ENCODE results near the gene ST6GAL1.
"Not testable (repeated sequence)": the region's sequence is repeated elsewhere in the genome, so short reads cannot be mapped to it uniquely, and the experiment has no call there.

Gene ST6GAL1

DNA sequence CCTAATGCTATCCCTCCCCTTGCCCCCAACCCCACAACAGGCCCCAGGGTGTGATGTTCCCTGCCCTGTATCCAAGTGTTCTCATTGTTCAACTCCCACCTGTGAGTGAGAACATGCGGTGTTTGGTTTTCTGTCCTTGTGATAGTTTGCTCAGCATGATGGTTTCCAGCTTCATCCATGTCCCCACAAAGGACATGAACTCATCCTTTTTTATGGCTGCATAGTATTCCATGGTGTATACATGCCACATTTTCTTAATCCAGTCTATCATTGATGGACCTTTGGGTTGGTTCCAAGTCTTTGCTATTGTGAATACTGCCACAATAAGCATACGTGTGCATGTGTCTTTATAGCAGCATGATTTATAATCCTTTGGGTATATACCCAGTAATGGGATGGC lies 122.1 kb downstream of the ST6GAL1 start:
- not testable (repeated sequence) for DNase-seq

DNA sequence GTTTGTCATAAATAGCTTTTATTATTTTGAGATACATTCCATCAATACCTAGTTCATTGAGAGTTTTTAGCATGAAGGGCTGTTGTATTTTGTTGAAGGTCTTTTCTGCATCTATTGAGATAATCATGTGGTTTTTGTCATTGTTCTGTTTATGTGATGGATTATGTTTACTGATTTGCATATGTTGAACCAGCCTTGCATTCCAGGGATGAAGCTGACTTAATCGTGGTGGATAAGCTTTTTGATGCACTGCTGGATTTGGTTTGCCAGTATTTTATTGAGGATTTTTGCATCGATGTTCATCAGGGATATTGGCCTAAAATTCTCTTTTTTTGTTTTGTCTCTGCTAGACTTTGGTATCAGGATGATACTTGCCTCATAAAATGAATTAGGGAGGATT lies 124.1 kb downstream of the ST6GAL1 start:
- DNase-seq = not testable (repeated sequence)

DNA sequence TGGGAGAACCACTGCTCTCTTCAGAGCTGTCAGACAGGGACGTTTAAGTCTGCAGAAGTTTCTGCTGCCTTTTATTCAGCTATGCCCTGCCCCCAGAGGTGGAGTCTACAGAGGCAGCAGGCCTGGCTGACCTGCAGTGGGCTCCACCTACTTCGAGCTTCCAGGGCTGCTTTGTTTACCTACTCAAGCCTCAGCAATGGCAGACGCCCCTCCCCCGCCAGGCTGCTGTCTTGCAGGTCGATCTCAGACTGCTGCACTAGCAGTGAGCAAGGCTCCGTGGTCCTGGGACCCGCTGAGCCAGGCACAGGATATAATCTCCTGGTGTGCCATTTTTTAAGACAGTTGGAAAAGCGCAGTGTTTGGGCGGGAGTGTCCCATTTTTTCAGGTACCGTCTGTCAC lies 127.5 kb downstream of the ST6GAL1 start:
- not testable (repeated sequence) for DNase-seq

DNA sequence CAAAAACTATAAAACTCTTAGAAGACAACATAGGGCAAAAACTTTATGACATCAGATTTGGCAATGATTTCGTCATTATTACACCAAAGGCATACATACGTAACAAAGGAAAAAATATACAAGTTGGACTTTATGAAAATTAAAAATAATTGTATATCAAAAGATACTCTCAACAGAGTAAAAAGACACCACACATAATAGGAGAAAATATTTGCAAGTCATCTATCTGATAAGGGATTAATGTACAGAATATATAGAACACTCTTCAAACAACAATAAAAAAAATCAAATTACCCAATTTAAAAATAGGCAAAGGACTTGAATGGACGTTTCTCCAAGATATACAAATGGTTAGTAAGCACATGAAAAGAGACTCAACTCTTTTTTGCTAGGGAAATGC lies 131.4 kb downstream of the ST6GAL1 start:
- no peak for DNase-seq

DNA sequence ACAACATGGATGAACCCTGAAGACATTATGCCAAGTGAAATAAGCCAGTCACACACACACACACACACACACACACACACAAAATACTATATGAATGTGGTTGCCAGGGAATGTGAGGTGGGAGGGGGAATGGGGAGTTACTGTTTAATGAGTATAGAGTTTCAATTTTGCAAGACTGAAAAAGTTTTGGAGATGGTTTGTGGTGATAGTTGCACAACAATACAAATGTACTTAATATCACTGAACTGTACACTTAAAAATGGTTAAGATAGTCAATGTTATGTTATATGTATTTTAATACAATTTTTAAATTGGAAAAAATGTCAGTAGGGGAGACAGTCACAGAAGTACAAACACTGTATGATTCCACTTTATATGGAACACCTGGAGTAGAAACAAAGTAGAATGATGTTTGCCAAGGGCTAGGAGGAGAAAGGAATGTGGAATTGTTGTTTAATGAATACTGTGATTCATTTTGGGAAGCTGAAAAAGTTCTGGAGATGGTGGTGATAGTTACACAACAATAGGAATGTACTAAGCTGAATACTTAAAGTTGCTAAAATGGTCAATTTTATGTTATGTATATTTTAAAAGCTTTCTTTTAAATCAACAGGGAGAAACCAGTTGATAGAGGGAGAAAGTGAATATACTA lies 132.3 kb downstream of the ST6GAL1 start:
- peak; percentile 10 to 37 (median 20) for DNase-seq

DNA sequence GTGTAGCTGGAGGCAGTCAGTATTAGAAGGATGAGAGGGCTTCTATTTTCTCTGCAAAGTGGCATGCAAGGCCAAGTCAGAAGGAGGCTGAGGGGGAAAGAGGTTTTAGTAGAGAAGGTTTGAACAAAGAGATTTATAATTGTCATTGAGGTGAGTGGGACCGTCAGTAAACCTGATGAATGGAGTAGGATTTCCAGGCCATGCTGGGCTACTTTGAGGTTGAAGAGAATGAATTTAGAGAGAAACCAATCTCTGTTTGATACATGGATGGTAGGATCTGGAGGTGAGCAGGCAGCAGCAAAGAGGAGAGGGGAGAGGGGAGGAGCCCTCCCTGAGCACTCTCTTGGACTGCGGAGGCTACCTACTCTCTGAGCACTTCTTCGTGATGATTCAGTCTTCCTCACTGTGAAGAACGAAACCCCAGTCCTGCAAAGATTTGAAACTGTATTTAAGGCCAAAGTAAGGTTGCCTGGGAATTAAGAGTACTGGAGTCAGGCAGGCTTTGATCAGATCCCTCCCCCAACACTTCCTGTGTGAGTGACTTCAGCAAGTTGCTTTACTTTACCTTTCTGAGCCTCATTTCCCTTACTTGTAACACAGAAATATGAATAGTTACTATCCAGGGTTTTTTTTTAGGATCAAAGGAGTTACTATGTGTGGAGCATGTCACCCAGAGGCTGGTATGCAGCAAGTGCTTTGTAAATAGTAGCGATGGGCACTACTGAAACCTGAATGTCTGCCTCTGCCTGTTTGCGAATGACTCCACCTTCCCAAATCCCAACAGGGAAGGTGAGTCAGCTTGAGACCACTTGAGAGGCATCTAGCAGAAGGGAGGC lies 133.2 kb downstream of the ST6GAL1 start:
- no peak for DNase-seq

DNA sequence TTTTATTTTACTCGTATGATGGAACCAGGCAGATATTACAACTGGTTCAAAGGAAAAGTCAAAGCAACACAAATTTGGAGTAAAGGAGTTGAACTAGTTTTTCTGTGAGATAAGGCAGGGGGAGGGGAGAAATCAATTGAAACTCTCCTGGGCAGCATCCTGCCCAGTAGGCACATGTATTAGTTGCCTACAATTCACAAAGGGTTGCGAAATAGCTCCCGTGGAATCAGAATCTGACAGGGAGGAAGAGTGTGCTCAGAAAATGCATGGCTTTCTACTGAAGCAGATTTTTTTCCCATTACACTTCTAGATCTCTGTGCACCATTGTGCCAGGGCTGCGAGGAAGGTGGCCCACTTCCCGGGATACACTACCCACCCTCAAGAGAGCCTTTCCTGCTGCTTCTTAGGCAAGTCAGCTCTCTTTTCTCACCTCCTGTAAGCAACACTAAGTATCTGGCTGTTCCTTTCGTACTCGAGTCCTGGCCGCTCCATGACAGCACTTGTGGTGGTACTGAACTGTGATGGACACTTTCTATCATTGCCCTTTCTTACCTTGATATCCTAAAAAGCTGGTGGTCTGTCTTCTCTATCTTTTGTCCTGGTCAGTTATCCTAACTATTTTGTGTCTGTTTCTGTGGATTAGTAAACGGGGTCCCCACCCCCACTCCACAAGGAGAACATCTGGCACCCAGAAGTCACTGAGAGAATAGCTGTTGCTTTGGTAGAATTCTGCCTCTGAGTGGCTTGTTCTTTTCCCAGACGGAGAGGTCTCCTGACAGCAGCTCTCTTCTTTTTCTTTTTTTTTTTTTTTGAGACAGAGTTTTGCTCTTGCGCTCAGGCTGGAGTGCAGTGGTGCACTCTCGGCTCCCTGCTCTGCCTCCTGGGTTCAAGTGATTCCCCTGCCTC lies 134.1 kb downstream of the ST6GAL1 start:
- DNase-seq = peak in 1 of 3 donors; percentile 14

DNA sequence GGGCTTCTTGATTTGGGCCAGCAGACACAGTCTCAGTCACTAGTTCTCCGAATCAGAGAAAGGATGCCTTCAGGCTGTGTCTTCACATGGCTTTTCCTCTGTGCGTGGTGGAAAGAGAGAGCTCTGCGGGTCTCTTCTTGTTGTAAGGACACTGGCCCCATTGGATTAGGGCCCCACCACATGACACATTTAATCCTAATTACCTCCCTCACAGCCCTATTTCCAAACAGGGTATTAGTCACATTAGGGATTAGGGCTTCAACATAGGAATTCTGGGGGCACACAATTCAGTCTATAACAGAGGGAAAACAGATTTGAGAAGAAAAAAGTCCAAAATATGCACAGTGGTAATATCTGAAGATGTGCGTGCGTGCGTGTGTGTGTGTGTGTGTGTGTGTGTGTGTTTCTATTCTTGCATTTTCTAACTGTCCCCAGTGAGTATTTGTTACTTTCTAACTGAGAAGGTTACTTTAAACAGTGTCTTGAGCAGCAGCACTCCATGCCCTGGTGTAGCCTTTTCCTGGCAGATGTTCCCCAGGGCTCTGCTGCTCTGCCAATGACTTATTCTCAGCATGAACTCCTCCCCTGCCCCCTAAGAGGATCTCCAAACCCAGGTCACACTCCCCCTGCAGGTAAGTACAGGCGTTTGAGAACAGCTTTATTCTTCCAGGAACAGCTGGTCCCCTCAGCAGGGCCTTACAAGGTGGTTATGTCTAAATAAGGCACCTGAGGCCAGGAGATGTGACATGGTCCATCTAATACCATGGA lies 136.1 kb downstream of the ST6GAL1 start:
- peak in 1 of 3 donors; percentile 20 for DNase-seq

DNA sequence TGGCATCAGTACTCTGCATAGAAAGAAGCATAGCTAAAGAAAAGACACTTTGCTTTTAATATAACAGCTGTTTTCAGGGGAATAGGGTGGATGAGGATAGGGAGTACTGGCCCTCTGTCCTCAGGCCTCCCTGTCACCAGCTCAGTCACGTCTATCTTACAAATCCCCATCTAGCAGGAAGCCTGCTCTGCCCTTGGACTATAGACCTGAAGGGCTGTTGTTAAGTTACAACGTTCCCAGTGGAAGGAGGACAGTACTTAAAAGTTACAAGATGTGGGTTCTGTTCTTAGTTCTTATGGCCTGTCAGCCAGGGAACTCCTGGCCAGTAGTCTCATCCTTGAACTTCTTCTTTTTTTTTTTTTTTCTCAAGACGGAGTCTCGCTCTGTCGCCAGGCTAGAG lies 138.5 kb downstream of the ST6GAL1 start:
- DNase-seq = no peak

DNA sequence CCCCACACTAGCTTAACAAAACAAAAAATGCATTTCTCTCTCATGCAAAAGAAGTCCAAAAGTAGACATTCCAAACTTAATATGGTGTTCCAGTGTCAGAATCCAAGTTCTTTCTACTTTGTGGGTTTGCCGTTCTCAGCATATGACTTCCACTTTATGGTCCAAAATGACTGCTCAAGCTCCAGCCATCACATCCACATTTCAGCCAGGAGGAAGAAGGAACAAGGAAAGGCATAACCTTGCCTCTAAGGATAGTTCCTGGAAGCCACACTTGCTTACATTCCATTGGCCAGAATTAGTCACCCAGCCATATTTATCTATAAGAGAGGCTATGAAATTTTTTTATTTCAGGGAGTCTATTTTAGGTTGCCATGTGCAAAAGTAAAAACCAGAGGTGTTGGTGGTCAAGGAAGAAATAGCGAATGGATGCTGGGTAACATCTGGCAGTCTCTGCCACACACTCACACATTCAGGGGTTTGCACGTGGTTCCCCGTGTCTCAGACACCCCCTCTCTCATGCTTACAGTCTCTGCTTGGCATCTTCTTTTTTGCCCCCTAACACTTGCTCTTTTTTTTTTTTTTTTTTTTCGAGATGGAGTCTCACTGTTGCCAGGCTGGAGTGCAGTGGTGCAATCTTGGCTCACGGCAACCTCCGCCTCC lies 139.7 kb downstream of the ST6GAL1 start:
- no peak for DNase-seq

DNA sequence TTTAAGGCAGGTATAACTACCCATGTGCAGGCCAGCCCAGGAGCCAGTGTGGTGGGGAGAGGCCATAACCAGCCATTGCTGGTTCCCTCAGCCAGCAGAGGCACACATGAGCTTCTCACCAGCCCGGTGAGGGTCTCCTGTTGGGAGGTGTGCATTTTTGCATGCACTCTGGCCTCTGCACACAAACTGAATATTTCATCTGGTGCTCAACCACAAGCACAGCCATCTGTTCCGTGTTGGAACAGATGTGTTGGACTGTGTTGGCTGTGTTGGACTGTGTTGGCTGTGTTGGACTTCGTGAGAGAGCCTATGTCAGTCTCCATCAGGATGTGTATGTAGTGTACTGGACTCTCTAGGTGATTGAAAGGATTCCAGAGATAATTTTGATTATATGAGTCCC lies 141.8 kb downstream of the ST6GAL1 start:
- DNase-seq = no peak

DNA sequence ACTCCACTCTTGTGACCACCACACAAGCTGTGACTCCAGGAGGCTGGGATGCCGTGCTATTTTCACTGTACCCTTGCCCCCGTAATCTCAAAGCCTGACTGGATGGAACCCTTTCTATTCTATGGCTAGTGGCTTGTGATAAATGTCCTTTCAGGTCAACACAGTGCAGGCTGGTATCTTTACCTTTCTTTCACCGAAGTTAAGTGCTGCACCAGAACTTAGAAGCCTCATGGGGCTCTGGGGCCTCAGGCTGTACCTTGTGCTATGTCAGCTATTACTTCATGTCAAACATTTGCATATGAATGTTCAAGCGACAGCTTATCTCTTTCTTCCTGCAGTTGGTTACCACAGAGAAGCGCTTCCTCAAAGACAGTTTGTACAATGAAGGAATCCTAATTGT lies 142.2 kb downstream of the ST6GAL1 start:
- DNase-seq = peak in 2 of 3 donors; percentile 3 to 13

DNA sequence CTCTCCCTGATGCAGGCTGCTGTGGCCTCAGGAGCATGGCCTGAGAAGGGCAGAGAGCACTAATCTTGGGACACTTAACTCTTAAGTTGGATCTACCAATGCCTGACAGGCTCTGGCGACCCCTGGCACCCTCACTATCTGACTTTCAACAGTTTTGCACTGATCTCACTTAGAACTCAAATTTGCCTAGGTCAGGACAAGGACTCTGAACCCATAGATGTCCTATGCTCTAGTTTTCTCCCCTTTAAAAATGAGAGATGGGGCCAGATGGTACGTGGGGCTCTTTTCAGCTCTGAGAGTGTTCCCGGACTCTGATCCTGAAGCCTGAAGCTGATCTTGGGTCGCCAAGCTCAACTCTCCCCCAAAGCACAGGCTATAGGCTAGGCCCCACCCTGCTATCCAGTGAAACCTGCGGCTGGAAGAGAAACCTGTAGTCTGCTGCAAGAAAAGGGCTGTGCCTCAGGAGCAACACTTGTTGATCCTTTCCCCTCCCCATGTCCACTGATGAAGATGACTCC lies 143.3 kb downstream of the ST6GAL1 start:
- DNase-seq = no peak

DNA sequence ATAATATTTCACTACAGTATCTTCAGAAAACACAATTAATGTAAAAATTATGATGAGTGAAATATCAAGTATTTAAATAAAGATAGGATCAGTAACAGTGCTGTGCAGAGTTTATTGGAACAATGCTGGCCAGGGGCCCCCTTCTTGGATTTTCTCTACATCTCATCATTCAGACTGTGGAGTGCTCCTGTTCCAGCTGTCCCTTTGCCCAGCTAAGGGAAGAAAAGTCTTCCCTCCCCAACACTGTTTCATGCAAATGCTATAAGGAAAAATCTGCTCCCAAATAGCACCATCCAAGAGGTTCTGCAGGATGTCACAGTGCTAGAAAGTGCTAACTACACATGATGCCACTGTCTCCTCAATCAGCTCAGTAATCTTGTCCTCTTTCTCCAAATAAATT lies 144.5 kb downstream of the ST6GAL1 start:
- DNase-seq = no peak

DNA sequence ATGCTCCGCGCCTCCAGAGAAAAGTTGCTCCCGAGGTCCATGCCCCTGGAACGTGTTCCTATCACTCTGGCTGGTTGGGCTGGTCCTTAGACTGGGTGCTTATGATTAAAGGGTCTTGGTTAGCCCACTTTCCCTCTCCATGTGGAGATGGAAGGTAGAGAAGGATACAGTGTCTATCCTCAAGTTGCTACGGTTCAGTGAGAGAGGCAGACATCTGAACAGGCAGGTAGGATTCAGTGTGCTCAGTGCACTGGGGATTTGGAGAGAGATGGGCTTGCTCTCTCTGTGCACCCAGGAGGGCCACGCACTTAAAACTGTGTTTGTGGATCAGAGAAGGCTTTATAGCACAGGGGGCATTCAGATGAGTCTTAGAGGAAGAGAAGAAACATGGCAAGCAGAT lies 146.0 kb downstream of the ST6GAL1 start:
- no peak for DNase-seq

DNA sequence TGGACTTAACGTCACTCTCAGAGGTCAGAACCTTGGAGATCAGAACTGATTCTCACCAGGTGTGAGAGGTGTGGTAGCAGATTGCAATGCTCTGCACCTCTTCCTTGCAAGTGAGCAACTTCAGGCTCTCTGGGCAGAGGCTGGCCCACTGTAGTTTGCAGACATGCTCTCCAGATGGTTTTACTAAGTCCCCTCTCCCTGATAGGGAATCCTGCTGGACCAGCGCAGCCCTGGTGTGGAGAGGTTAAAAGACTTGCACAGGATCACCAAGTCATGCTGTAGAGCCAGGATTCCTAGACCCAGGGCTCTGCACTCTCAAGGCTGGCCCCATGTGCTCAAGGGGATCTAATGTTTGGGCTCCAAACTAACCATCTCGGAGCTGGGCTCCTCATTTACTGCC lies 146.8 kb downstream of the ST6GAL1 start:
- DNase-seq = no peak

DNA sequence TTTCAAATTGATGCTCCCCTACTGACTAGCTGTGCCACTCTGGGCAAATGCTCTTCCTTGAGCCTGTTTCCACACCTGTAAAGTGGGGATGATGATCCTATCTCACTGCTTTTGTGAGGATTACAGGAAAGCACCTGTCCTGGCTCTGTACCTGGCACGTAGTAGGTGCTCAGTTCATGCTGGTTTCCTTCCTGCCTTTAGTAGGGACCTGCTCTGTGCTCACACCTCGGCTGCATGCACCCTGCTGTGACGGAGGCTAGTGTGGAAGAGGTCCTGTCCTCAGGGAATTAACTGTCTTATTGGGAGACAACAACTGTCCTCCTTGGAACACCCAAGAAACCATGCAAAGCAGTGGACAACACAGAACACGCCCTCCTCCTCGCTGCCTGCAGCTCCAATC lies 147.2 kb downstream of the ST6GAL1 start:
- no peak for DNase-seq

DNA sequence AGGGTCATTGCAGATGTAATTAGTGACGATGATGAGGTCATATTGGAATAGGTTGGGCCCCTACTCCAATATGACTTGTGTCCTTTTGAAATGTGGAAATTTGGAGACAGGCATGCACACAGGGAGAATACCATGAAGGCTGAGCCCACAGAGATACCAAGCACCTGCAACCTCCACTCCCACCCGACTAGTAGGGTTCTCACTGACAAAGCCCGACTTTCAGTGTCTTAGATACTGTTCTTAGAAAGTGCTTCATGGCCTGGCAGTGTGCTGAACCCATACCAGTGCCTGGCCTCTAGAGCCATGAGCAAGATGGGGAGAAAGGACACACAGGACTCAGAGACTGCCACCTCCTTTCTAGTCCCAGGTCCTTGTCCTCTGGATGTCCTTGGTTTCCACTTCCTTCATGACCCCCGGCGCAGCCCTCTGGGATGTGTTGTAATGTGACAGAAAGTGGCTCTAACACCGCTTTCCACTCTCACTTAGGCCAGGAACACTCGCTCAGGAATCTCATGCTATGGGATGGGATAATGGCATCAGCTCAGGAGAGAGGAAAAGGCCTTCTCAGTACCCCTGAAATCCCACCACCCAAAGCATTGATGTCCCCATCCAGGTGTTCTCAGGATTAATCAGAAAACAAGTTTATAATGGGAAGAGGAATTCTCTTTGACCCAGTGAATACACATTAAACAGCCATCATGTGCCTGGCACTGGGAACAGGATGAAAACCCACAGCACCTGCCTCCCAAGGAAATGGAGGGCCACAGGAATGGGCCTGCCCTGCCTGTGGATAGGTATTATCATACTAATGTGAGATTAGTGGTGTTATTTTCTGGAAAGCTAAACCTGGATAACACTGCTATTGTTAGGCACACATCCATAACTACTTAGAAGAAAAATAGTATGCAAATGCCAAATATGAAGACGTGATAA lies 149.0 kb downstream of the ST6GAL1 start:
- DNase-seq = no peak

DNA sequence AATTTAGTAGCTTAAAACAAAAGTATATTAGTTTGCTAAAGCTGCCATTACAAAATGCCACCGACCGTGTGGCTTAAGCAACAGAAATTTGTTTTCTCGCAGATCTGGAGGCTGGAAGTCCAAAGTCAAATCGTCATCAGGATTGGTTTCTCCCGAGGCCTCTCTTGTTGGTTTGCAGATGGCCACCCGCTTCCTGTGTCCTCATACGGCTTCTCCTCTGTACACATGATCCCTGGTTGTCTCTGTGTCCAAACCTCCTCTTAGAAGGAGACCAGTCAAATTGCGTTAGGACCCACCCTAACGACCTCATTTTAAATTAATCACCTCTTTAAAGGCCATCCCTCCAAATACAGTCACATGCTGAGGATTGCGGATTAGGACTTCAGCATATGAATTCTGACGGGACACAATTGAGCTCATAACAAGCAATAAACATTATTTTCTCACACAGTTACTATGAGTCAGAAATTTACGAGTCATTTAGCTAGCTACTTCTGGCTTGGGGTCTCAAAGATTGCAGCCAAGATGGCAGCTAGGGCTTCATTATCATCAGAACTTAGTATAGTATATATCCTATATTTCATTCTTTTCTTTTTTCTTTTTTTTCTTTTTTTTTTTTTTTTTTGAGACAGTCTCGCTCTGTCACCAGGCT lies 150.6 kb downstream of the ST6GAL1 start:
- no peak for DNase-seq

DNA sequence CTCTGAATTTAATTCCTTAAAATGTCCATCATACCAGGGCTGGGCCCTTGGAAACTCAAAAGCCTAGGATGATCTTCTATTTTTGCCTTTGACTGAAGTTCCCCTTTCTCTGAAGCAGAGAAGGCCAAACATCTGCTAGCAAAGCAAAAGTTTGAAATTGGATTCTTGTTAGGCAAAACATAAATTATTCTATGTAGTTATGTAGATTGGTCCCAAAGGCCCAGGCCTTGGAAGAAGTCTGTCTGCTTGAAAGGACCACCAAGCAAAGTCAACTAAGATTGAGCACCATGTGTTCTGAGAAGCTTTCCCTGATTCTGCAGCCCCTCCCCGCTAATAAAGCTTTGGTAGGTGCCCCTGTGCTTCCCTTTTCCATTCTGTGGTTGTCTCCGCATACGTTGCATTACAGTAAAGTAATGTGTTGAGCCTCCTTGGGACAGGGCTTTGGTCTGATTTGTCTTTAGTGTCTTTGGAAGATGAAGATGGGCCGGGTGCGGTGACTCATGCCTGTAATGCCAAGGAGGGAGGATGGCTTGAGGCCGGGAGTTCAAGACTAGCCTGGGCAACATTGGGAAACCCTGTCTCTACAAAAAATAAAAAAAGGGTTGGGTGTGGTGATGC lies 152.5 kb downstream of the ST6GAL1 start:
- DNase-seq = peak; percentile 22 to 28 (median 25)
